Measurements from ENCODE around the gene HTR4.

HTR4 gene

DNA sequence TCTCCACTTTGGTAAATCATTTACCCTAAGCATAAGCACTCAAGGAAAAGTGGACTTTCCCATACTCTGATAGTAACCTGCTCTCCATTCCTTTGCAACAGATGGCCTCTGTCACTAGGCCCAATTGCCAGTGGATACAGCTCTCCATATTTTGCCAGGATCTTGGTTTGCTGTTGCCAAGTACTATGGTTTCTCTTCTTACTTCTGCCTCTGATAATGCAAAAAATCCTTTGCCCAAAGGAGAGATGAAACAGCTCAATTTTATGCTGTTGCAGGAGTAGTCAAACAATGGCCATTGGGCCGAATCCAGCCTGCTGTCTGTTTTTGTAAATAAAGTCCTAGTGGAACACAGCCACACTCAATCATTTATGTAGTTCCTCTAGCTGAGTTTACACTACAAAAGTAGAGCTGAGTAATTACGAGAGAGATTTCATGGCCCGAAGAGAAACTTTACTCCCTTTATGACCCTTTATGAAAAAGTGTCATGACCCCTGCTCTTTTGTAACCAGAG lies 92.5 kb downstream of the HTR4 start:
- TF ChIP-seq, protein P1, sequence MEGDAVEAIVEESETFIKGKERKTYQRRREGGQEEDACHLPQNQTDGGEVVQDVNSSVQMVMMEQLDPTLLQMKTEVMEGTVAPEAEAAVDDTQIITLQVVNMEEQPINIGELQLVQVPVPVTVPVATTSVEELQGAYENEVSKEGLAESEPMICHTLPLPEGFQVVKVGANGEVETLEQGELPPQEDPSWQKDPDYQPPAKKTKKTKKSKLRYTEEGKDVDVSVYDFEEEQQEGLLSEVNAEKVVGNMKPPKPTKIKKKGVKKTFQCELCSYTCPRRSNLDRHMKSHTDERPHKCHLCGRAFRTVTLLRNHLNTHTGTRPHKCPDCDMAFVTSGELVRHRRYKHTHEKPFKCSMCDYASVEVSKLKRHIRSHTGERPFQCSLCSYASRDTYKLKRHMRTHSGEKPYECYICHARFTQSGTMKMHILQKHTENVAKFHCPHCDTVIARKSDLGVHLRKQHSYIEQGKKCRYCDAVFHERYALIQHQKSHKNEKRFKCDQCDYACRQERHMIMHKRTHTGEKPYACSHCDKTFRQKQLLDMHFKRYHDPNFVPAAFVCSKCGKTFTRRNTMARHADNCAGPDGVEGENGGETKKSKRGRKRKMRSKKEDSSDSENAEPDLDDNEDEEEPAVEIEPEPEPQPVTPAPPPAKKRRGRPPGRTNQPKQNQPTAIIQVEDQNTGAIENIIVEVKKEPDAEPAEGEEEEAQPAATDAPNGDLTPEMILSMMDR (conservative IDR thresholded peaks at IDR 0.05; ENCODE audit: low read length), result no peak
- DNase-seq (ENCODE audit: low read depth), result no peak
- no peak overlapping the region for H3K4me3 ChIP-seq (ENCODE audit: low read length)

DNA sequence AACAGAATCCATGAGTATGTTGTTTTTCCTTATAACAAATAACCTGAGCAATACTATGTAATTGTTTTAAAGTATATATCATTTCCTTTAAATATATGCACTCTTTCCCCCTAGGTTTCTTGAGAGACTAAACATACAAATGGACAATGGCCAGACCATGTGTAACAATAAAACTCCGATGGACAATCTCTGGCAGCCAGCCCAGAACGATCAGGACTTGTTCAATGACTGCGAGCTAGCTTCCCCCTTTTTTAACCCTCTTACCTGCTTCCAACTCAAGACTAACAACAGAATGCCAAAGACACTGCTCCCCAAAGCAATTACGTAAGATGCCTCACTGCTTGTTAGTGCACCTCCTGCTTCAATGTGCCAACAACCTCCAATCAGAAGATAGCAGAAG lies 94.9 kb downstream of the HTR4 start:
- H3K4me3 ChIP-seq (ENCODE audit: low read length), result no peak overlapping the region
- DNase-seq (ENCODE audit: low read depth), result no peak

DNA sequence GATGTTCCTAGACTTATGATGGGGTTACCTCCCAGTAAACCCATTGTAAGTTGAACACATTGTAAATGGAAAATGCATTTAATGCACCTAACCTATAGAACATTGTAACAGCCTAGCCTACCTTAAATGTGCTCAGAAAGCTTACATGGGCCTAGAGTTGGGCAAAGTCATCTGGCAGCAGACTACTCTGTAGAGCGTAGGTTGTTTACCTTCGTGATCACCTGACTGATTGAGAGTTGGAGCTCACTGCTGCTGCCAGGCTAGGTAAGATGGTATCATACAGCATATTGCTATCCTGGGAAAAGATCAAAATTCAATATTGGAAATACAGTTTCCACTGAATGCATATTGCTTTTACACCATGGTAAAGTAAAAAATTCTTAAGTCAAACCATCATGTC lies 95.4 kb downstream of the HTR4 start:
- TF ChIP-seq, protein P1 (conservative IDR thresholded peaks at IDR 0.05; ENCODE audit: low read length), result no peak
- DNase-seq (ENCODE audit: low read depth), result no peak
- no peak overlapping the region for H3K4me3 ChIP-seq (ENCODE audit: low read length)

More for the DNA sequence above, 94.9 kb downstream of the HTR4 start:
- TF ChIP-seq, protein P1 (conservative IDR thresholded peaks at IDR 0.05; ENCODE audit: low read length), result no peak

DNA sequence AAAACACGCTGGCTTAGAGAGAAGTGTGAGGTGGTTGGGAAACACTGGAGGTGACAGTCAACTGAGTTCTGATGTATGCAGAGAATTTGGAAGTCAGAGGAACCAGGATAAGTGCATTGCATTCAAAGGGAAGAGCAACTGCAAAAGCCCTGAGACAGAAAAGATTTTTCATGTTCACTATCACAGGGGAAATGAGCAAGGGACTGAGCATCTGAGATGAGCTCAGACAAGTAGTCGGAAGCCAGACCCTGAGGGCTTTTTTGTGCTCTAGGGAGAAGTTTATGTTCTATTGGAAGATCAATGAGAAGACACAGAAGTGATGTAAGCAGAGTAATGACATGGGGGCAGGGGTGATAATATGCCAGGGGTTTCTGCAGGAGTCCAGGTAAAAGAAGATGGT lies 97.5 kb downstream of the HTR4 start:
- DNase-seq (ENCODE audit: low read depth), result no peak
- TF ChIP-seq, protein P1 (conservative IDR thresholded peaks at IDR 0.05; ENCODE audit: low read length), result no peak
- H3K4me3 ChIP-seq (ENCODE audit: low read length), result no peak overlapping the region

DNA sequence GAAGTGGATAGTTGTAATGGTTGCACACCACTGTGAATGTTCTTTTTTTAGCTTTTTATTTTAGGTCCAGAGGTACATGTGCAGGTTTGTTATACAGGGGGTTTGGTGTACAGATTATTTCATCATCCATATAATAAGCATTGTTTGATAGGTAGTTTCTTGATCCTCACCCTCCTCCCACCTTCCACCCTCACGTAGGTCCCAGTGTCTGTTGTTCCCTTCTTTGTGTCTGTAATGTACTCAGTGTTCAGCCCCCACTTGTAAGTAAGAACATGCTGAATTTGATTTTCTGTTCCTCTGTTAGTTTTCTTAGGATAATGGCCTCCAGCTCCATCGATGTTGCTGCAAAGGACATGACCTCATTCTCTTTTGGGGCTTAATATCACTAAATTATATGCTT lies 99.7 kb downstream of the HTR4 start:
- TF ChIP-seq, protein P1 (conservative IDR thresholded peaks at IDR 0.05; ENCODE audit: low read length), result no peak
- DNase-seq (ENCODE audit: low read depth), result no peak
- H3K4me3 ChIP-seq (ENCODE audit: low read length), result no peak overlapping the region

DNA sequence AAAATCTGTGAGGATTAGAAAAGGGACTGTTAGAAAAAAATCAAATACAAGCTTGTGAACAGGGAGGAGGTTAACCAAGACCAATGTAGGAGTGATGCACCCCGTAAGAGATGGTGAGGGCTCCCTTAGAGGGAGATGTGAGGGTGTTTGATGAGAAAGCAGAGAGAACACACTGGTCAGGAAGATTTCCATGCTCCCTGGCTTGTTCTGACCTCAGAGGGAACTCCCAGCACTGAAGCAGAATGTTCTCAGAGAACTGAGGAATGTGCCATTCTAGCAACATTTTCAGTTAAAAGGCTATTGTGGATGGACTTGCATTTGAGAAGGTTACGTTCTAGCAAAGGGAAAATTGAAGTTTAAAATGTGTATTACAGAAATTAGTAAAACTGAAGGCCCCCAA lies 110.6 kb downstream of the HTR4 start:
- H3K4me3 ChIP-seq (ENCODE audit: low read length), result no peak overlapping the region
- DNase-seq (ENCODE audit: low read depth), result no peak
- TF ChIP-seq, protein P1 (conservative IDR thresholded peaks at IDR 0.05; ENCODE audit: low read length), result no peak

DNA sequence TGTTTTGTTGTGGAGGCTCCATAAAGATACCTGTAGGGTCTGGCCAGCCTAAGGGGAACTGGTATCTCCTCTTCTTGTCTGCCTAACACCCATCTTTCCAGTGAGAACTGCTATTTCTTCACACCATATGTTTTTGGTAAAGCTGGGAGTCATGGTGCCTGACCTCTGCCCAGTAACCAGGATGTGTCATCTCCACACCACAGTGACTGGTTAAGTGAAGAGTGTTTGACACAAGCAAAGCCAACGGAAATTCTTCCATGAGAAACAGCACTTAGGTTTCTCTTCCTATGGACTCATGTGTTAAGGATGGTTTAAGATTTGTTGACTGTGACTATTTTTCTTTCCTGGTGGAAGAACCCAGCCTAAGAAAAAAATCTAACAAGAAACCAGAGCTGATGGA lies 111.5 kb downstream of the HTR4 start:
- TF ChIP-seq, protein P1 (conservative IDR thresholded peaks at IDR 0.05; ENCODE audit: low read length), result no peak
- peak; percentile 75 for DNase-seq (ENCODE audit: low read depth)
- H3K4me3 ChIP-seq (ENCODE audit: low read length), result no peak overlapping the region

Data from AG10803 (cell line).